Right lobe of liver (tissue), 6 donors: Measurements from ENCODE around the gene CCDC85C. TPM values are rescaled to one million over a fixed set of nuclear protein-coding genes. Genes with fewer than 3 reads are reported as not detected.
A peak's percentile ranks its signal among the peaks of the same experiment; 100 is the strongest.

ENCODE experiments used
- ATAC-seq, 4 donors: fragments of 200-7000 bp; cut with Tn5 transposase; one replicate each; pipeline ENCODE4 v1.9.1; 2020; ENCODE audit warnings: mild to moderate bottlenecking in 4 of 4, moderate library complexity in 4 of 4
- DNase-seq, 3 donors: peaks; one replicate each; pipeline ENCODE4 v3.0.0-alpha.2; 2020
- H3K27ac ChIP-seq, 3 donors: fragments of 200-600 bp; one replicate each; pipeline ENCODE4 v1.8.0; 2022
- H3K27me3 ChIP-seq, 2 donors: fragments of 200-600 bp; one replicate each; pipeline ENCODE4 v1.8.0; 2022
- H3K36me3 ChIP-seq, 4 donors: fragments of 200-600 bp; sonication (generic) in 1 of 4; one replicate each; pipeline versions ENCODE4 v1.5.1 to v1.8.0; 2017 to 2022; ENCODE audit warnings: control low read depth in 1 of 4
- H3K4me1 ChIP-seq, 4 donors: fragments of 200-600 bp; sonication (generic) in 1 of 4; one replicate each; pipeline versions ENCODE4 v1.5.1 to v1.8.0; 2017 to 2022; ENCODE audit warnings: control low read depth in 1 of 4
- H3K4me3 ChIP-seq, 3 donors: fragments of 200-600 bp; one replicate each; pipeline ENCODE4 v1.8.0; 2022
- H3K9me3 ChIP-seq, 4 donors: fragments of 200-600 bp; sonication (generic) in 1 of 4; one replicate each; pipeline versions ENCODE4 v1.5.1 to v1.8.0; 2017 to 2022; ENCODE audit warnings: control low read depth in 1 of 4
- POLR2A ChIP-seq: fragments of 450-650 bp; IDR thresholded peaks from one replicate; pipeline ENCODE4 v1.6.1; 2017; ENCODE audit warnings: antibody characterized with exemption, mild to moderate bottlenecking
- WGBS: methylation state at CpG from one replicate; pipeline ENCODE4 v1.1.6; 2018; ENCODE audit warnings: low coverage, low lambda C conversion rate; ENCODE audit not compliant: insufficient coverage; ENCODE audit errors: missing lambda C conversion rate; 5-methylcytosine and 5-hydroxymethylcytosine counted together
- intact Hi-C, 2 donors: fragments of 100-400 bp; cut with DNase I; formaldehyde crosslinking; loops; one replicate each; pipeline versions ENCODE4 v1.11.2 to v1.14.1; 2022
- total RNA-seq, 6 experiments: library from RNA; depleted of rRNA in 2 of 6; stranded (reverse); fragments of >200 nt in 2 of 6; fragmentation: NEBNext Ultra II Directional in 3 of 6; extraction: Animal tissue kit (Norgen Biotek cat#: 25700) in 3 of 6; gene quantifications; one replicate each; pipeline versions ENCODE4 v1.1.0 to v1.2.4, GENCODE V29; 2016 to 2023
- TF ChIP-seq, protein P1 (sequence below), 4 donors: fragments of 200-600 bp in 3 of 4; fragments of 450-650 bp in 1 of 4; IDR thresholded peaks; one replicate each; pipeline versions ENCODE4 v1.5.1 to v1.8.0; 2016 to 2022; ENCODE audit warnings: antibody characterized with exemption in 4 of 4, mild to moderate bottlenecking in 2 of 4
- donor health status: DM: no; HTN: yes; CAD: no.
- donor health status: DM: no; HTN: no; CAD: no.
- donor health status: DM: no; HTN: no; CAD: no.
- donor health status: DM: no; HTN: yes; CAD: no.
- donor health status: DM: no; HTN: yes; CAD: no.

The CCDC85C gene
- total RNA-seq, 6 experiments from 2014 or later, result 13.6 to 32.8 (median 21.8) TPM

GRCh38 chr14:99471731-99472130 is 132.3 kb downstream of the CCDC85C start:
- peaks cover 0 to 21% (median 10%) of the 10 kb centered on the region in 4 donors for H3K4me1 ChIP-seq
- WGBS, result 85% methylated on average over 7 of the region's 7 CpGs
- TF ChIP-seq POLR2A, result no peak
- TF ChIP-seq, protein P1, sequence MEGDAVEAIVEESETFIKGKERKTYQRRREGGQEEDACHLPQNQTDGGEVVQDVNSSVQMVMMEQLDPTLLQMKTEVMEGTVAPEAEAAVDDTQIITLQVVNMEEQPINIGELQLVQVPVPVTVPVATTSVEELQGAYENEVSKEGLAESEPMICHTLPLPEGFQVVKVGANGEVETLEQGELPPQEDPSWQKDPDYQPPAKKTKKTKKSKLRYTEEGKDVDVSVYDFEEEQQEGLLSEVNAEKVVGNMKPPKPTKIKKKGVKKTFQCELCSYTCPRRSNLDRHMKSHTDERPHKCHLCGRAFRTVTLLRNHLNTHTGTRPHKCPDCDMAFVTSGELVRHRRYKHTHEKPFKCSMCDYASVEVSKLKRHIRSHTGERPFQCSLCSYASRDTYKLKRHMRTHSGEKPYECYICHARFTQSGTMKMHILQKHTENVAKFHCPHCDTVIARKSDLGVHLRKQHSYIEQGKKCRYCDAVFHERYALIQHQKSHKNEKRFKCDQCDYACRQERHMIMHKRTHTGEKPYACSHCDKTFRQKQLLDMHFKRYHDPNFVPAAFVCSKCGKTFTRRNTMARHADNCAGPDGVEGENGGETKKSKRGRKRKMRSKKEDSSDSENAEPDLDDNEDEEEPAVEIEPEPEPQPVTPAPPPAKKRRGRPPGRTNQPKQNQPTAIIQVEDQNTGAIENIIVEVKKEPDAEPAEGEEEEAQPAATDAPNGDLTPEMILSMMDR (IDR thresholded peaks at IDR 0.05), result no peak
- H3K27ac ChIP-seq, result no peak overlapping the region
- H3K27me3 ChIP-seq, result no peaks in the 10 kb centered on the region
- H3K9me3 ChIP-seq, result no peaks in the 10 kb centered on the region
- ATAC-seq, result no peak
- intact Hi-C loops, result no loop called here
- no peak for DNase-seq
- H3K4me3 ChIP-seq, result no peak overlapping the region
- H3K36me3 ChIP-seq, result no peaks in the 10 kb centered on the region

- ATAC-seq (peak in 1 of 4 donors; percentile 19), DNase-seq (no peak)
- TF ChIP-seq, protein P1 (IDR thresholded peaks at IDR 0.05), result no peak
- no peak for TF ChIP-seq POLR2A
- H3K9me3 ChIP-seq, result no peaks in the 10 kb centered on the region
- peaks cover 0 to 18% (median 1%) of the 10 kb centered on the region in 4 donors for H3K36me3 ChIP-seq
- H3K4me3 ChIP-seq, result no peak overlapping the region
- intact Hi-C loops, result no loop called here
- H3K4me1 ChIP-seq, result peaks cover 0 to 10% (median 4%) of the 10 kb centered on the region in 4 donors
- H3K27me3 ChIP-seq, result no peaks in the 10 kb centered on the region
- 73% methylated on average over 8 of the region's 8 CpGs for WGBS
- H3K27ac ChIP-seq, result no peak overlapping the region
Observed at GRCh38 chr14:99468836-99469592, 135.0 kb downstream of the CCDC85C start.

DNA sequence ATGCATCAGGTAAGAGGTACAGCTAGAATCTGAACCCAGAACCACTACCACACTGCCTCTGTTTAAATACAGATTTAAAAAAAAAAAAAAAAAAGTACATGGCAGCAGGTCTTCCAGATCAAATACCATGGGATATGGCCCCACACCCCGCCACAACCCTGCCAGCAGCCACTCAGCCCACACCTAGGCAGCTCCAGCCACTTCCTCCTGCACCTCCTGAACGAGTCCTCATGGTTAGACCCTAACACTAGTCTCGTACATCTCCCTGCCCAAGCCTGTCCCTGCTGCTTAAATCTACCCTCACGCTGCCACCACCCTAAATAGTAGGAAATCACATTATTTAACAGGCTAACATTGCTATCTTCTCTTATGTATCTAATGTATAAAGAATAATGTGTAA is 135.9 kb downstream of the CCDC85C start:
- no peaks in the 10 kb centered on the region for H3K27me3 ChIP-seq
- no peak for TF ChIP-seq POLR2A
- TF ChIP-seq, protein P1 (IDR thresholded peaks at IDR 0.05), result no peak
- no peak overlapping the region for H3K27ac ChIP-seq
- H3K9me3 ChIP-seq, result no peaks in the 10 kb centered on the region
- intact Hi-C loops, result no loop called here
- WGBS, result 81% methylated on average over 4 of the region's 4 CpGs
- H3K36me3 ChIP-seq, result peaks cover 0 to 18% (median 1%) of the 10 kb centered on the region in 4 donors
- DNase-seq (no peak), ATAC-seq (no peak)
- no peak overlapping the region for H3K4me3 ChIP-seq
- peaks cover 0 to 10% (median 4%) of the 10 kb centered on the region in 4 donors for H3K4me1 ChIP-seq

- intact Hi-C loops, result no loop called here
- TF ChIP-seq, protein P1 (IDR thresholded peaks at IDR 0.05), result no peak
- TF ChIP-seq POLR2A, result no peak
- WGBS, result 70% methylated on average over 5 of the region's 9 CpGs
- Histone ChIP-seq H3K36me3 (peaks cover 0 to 21% (median 2%) of the 10 kb centered on the region in 4 donors), H3K4me3 (no peak overlapping the region), H3K27me3 (no peaks in the 10 kb centered on the region), H3K4me1 (peaks cover 0 to 10% (median 4%) of the 10 kb centered on the region in 4 donors), H3K9me3 (no peaks in the 10 kb centered on the region), H3K27ac (no peak overlapping the region)
- ATAC-seq (peak in 1 of 4 donors; percentile 28), DNase-seq (no peak)
Observed at GRCh38 chr14:99467336-99468078, 136.5 kb downstream of the CCDC85C start.
